Measurements from ENCODE around the gene APOL1.

The APOL1 gene

GRCh38 chr22:36294801-36295200 is 41.9 kb downstream of the APOL1 start:
- no peak for DNase-seq

GRCh38 chr22:36295247-36295646 is 42.3 kb downstream of the APOL1 start:
- no peak for DNase-seq

- DNase-seq, result no peak
Observed at GRCh38 chr22:36296690-36297089, 43.8 kb downstream of the APOL1 start.

GRCh38 chr22:36297568-36297967 is 44.6 kb downstream of the APOL1 start:
- DNase-seq, result no peak

GRCh38 chr22:36298118-36298517 is 45.2 kb downstream of the APOL1 start:
- DNase-seq, result no peak

GRCh38 chr22:36298601-36299000 is 45.7 kb downstream of the APOL1 start:
- no peak for DNase-seq

- DNase-seq, result no peak
Observed at GRCh38 chr22:36299295-36299694, 46.4 kb downstream of the APOL1 start.

GRCh38 chr22:36299911-36300310 is 47.0 kb downstream of the APOL1 start:
- DNase-seq, result no peak

GRCh38 chr22:36300396-36301212 is 47.7 kb downstream of the APOL1 start:
- no peak for DNase-seq

GRCh38 chr22:36301384-36301828 is 48.5 kb downstream of the APOL1 start:
- DNase-seq, result no peak

- no peak for DNase-seq
Observed at GRCh38 chr22:36301851-36302250, 48.9 kb downstream of the APOL1 start.

- DNase-seq, result no peak
Observed at GRCh38 chr22:36302439-36303114, 49.6 kb downstream of the APOL1 start.

- no peak for DNase-seq
Observed at GRCh38 chr22:36303115-36303467, 50.2 kb downstream of the APOL1 start.

- no peak for DNase-seq
Observed at GRCh38 chr22:36303874-36304273, 50.9 kb downstream of the APOL1 start.

GRCh38 chr22:36304429-36304828 is 51.5 kb downstream of the APOL1 start:
- DNase-seq, result no peak

GRCh38 chr22:36305813-36306212 is 52.9 kb downstream of the APOL1 start:
- no peak for DNase-seq

GRCh38 chr22:36306227-36306626 is 53.3 kb downstream of the APOL1 start:
- no peak for DNase-seq

- DNase-seq, result no peak
Observed at GRCh38 chr22:36308880-36309279, 55.9 kb downstream of the APOL1 start.

- no peak for DNase-seq
Observed at GRCh38 chr22:36311386-36312085, 58.6 kb downstream of the APOL1 start.

GRCh38 chr22:36315325-36315724 is 62.4 kb downstream of the APOL1 start:
- no peak for DNase-seq

- no peak for DNase-seq
Observed at GRCh38 chr22:36316419-36316818, 63.5 kb downstream of the APOL1 start.
